GM13976 (cell line): Measurements from ENCODE around the gene RPH3AL.
"Not testable (repeated sequence)": the region's sequence is repeated elsewhere in the genome, so short reads cannot be mapped to it uniquely, and the experiment has no call there.

ENCODE experiments used
- DNase-seq: peaks from one replicate; pipeline ENCODE4 v3.0.0; 2012; ENCODE audit warnings: low spot score
- in situ Hi-C: fragments of 300-500 bp; cut with MboI; formaldehyde crosslinking; loops from one replicate; pipeline ENCODE4 v1.12.0; 2022; ENCODE audit warnings: low sequenced_read_pairs, mixed read lengths, inconsistent platforms; ENCODE audit not compliant: unreplicated experiment
- TF ChIP-seq, protein P1 (sequence below): IDR thresholded peaks from 2 replicates; pipeline ENCODE4 v1.5.1; 2012; ENCODE audit warnings: borderline replicate concordance, mild to moderate bottlenecking; ENCODE audit not compliant: insufficient read depth; ENCODE audit errors: extremely low read depth, missing control alignments, control extremely low read depth

The RPH3AL gene

DNA sequence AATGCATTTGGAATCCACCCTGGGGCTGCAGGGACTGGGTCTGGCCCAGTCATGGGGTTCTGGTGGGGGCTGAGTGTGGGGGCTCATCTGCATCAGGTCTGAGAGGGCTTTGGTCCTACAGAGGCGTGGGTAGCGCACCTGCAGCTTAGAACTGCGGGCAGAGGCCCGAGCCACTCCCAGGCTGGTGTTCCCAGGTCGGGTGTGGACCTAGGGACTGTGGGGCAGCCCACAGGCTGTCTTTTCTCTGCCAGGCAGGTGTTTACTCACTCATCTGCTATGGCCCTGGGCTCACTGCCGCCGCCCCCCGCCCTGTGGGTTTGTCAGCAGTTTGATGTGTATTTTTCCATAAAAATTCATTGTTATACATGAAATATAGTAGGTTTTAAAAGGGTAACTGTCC, 144.2 kb downstream of the RPH3AL start:
- DNase-seq, result no peak
- in situ Hi-C loops, result no loop called here
- TF ChIP-seq, protein P1, sequence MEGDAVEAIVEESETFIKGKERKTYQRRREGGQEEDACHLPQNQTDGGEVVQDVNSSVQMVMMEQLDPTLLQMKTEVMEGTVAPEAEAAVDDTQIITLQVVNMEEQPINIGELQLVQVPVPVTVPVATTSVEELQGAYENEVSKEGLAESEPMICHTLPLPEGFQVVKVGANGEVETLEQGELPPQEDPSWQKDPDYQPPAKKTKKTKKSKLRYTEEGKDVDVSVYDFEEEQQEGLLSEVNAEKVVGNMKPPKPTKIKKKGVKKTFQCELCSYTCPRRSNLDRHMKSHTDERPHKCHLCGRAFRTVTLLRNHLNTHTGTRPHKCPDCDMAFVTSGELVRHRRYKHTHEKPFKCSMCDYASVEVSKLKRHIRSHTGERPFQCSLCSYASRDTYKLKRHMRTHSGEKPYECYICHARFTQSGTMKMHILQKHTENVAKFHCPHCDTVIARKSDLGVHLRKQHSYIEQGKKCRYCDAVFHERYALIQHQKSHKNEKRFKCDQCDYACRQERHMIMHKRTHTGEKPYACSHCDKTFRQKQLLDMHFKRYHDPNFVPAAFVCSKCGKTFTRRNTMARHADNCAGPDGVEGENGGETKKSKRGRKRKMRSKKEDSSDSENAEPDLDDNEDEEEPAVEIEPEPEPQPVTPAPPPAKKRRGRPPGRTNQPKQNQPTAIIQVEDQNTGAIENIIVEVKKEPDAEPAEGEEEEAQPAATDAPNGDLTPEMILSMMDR, result no peak

DNA sequence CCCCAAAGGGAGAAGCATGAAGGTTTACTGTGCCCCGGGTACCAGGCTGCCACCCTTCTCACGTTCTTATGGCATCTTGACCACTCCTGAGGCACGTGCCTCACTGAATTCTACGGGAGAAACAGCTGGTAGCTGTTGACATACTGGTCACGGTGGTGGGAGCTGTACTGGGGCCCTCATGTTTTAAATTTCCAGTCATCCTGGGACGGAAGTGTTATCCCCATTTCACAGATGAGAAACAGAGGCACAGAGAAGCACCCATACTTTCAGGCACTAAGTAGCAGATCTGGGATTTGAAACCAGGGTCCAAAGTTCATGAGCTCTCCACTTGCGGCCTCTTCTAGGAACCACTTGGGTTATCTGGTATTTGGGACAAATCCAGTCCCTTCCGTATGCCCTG, 144.8 kb downstream of the RPH3AL start:
- in situ Hi-C loops, result no loop called here
- DNase-seq, result no peak
- TF ChIP-seq, protein P1, result no peak

DNA sequence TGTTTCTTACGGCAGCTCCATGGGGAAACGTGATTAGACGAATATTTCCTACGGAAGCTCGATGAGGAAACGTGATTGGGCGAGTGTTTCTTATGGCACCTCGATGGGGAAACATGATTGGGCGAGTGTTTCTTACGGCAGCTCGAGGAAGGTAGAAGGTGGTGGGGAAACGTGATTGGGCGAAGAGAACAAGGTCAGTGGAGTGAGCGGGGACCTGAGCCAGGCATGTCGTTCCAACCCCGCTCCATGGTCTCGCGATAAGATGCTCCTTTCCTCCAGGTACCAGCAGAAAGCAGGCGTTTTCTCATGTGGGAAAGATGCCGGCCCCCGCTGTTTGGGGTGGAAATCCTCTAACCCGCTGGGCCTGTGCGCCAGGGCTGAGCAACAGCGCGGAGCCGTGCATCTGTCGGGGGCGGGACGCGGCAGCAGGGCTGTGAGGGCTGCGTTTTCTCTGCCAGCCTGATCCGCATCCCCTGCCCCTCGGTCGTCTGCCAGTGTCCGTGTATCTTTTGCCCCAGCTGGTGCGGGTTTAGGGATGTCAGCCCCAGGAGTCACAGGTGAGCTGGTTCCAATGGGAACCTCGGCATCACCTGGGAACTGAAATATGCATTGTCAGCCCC, 145.6 kb downstream of the RPH3AL start:
- in situ Hi-C loops, result no loop called here
- TF ChIP-seq, protein P1, result no peak
- no peak for DNase-seq

DNA sequence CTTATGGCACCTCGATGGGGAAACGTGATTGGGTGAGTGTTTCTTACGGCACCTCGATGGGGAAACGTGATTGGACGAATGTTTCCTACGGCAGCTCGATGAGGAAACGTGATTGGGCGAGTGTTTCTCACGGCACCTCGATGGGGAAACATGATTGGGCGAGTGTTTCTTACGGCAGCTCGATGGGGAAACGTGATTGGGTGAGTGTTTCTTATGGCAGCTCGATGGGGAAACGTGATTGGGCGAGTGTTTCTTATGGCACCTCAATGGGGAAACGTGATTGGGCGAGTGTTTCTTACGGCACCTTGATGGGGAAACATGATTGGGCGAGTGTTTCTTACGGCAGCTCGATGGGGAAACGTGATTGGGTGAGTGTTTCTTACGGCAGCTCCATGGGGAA, 146.1 kb downstream of the RPH3AL start:
- in situ Hi-C loops, DNase-seq: not testable (repeated sequence)

DNA sequence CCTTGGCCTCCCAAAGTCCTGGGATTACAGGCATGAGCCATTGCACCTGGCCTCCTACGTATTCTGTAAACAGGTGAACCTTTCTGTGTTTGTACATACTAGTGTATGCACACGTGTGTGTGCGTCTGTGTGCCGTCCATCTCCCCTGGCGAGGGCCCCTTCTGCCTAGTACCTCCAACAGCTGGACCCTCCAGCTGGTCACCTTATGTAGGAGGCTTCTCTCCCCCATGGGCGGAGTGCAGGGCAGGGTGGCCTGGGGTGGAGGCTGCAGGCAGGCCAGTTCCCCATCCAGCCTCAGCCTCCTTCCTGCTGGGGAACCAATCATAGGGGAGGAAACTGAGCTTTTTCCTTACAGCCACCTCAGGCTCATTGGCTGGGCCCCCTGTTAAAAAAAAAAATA, 146.8 kb downstream of the RPH3AL start:
- in situ Hi-C loops, result no loop called here
- DNase-seq, result no peak
- TF ChIP-seq, protein P1, result no peak

DNA sequence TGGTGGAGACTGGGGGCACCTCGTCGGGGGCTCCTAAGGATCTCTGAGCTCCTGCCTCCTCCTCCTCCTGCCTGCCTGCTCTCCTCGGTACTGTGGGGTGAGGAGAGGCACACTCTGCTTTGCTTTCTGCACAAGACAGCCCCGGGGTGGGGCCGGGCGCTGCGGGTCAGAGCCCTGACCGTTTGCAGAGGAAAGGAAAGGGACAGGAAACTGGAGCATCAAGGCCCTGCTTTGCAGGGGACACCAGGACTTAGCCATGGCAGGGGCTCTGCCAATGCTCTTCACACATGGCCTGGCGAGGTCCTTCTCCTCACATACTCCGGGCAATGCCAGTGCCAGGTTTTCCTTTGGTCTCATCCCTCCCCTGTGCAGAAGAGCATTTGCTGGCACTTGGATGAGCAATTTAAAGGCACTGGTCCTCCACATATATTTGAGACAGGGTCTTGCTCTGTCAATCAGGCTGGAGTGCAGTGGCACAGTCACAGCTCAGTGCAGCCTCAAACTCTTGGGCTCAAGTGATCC, 147.4 kb downstream of the RPH3AL start:
- in situ Hi-C loops, result no loop called here
- no peak for DNase-seq
- TF ChIP-seq, protein P1, result no peak

DNA sequence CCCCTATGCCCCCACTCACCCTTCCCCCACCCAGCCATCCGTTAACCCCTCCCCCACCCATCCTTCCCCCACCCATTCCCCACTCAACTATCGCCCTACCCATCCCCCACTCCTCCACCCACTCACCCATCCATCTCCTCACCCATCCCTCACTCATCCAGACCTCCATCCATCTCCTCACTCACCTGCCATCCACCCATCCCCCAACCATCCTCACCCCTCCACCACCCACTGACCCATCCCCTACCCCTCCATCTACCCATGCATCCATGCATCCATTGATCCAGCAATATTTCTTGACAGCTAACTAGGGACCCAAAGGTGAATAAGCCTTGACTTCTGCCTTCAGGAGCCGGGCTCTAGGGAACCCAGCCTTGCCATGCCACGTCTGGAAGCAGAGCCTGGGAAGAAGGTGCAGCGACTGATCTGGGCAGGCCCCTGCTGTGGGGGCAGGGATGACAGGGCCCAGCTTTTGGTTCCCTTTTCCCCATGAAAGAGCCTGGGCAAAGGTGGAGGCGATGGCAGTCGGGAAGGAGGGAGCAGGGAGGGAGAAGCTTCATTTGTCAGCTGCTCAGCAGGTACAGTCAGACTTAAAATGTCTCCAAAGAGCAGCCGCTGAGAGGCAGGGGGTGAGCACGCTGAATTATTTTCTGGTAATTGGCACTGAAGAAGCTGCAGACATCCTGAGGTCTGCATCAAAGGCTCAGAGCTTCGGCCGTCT, 148.0 kb downstream of the RPH3AL start:
- TF ChIP-seq, protein P1, result no peak
- no peak for DNase-seq
- in situ Hi-C loops, result no loop called here
